ENCODE data around the gene GALNT9.

GALNT9 gene

GRCh38 chr12:132180648-132181546, 148.5 kb downstream of the GALNT9 start:
- CTCF ChIA-PET = no interaction called here

DNA sequence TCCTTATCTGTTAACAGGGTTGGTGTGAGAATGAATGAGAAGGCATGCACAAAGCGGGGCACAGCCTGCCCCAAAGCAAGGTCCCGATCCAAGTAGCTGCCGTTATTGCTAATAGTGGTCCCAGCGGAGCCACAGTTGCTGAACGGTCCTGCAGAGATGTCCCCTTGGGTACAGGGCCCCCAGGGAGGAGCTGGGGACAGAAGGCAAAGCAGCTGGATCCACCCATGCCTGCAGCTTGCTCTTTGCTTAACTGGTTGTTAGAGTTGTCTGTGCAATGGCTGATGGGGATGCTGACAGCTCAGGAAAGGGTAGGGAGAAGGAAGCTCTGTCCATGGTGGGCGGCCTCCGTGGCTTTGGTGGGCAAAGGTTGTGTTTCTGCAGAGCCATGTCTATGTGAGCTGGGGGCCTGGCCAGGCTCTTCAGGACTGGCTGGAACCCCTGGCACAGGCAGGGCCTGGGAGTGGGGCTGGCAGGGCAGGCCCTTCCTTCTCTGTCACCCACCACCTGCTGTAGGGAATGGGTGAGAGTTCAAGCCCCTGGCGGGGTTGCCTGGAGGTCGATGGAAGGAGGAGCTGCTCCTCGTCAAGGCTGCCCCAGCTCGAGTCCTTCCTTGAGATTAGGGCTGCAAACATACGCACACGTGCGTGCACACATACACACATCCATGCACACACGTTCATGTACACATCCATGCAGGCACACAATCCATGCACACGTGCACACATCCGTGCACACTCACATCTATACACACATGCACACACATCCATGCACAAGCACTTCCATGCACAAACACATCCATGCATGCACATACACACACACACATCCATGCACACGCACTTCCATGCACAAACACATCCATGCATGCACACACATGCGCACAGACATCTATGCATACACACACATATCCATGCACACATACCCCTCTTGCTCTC, 149.7 kb downstream of the GALNT9 start:
- ChIA-PET CTCF (no interaction called here), POLR2A (no interaction called here)
- H3K4me3 ChIP-seq (ENCODE audit: low read depth, low read length) = no peak overlapping the region
- no peak for DNase-seq (ENCODE audit: low read depth, low spot score)
- TF ChIP-seq CTCF (IDR thresholded peaks at IDR 0.05; ENCODE audit: insufficient read depth, low read length, missing control alignments) = no peak

More at GRCh38 chr12:132180648-132181546, 148.5 kb downstream of the GALNT9 start:
- POLR2A ChIA-PET = no interaction called here
- no peak for TF ChIP-seq CTCF (IDR thresholded peaks at IDR 0.05; ENCODE audit: insufficient read depth, low read length, missing control alignments)
- DNase-seq (ENCODE audit: low read depth, low spot score) = no peak
- H3K4me3 ChIP-seq (ENCODE audit: low read depth, low read length) = no peak overlapping the region

DNA sequence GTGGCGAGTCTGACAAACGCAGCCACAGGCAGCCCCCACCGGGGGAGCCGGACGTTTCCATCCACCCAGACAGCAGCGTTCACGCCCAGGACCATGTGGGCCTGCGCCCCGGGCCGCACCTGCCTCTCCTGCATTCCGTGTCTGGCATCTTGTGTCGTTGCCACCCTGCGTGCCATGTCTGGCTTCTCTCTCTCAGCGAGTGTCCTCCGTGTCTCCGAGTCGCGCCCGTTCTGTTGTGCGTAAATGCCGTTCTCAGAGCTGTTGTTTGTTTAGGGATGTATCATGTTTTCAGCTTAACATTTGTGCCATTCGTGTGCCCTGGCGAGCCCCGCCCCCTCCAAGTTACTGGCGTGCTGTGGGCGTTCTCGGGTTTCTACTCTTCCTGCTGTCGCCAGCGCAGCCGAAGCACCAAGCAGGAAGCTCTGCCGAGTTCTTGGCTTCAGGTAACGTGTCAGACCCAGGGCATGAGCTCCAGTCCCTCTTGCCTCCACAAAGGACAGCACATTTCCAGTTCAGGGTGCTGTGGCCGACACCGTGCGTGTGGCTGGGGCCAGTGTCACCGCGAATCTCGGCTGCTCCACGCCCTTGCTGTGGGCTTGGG, 150.5 kb downstream of the GALNT9 start:
- TF ChIP-seq CTCF (IDR thresholded peaks at IDR 0.05; ENCODE audit: insufficient read depth, low read length, missing control alignments) = no peak
- no peak overlapping the region for H3K4me3 ChIP-seq (ENCODE audit: low read depth, low read length)
- no peak for DNase-seq (ENCODE audit: low read depth, low spot score)
- ChIA-PET POLR2A (no interaction called here), CTCF (no interaction called here)

GRCh38 chr12:132178316-132178715, 151.1 kb downstream of the GALNT9 start:
- ChIA-PET CTCF (no interaction called here), POLR2A (no interaction called here)
- no peak overlapping the region for H3K4me3 ChIP-seq (ENCODE audit: low read depth, low read length)
- DNase-seq (ENCODE audit: low read depth, low spot score) = no peak
- TF ChIP-seq CTCF (IDR thresholded peaks at IDR 0.05; ENCODE audit: insufficient read depth, low read length, missing control alignments) = no peak

- CTCF ChIA-PET = no interaction called here
- DNase-seq (ENCODE audit: low read depth, low spot score) = no peak
- no peak overlapping the region for H3K4me3 ChIP-seq (ENCODE audit: low read depth, low read length)
- no peak for TF ChIP-seq CTCF (IDR thresholded peaks at IDR 0.05; ENCODE audit: insufficient read depth, low read length, missing control alignments)
- POLR2A ChIA-PET = no interaction called here
Measured at GRCh38 chr12:132176920-132177551, 152.4 kb downstream of the GALNT9 start.

Data from AG04449 (cell line).